Measurements from ENCODE around the gene ESD.

Gene ESD

DNA sequence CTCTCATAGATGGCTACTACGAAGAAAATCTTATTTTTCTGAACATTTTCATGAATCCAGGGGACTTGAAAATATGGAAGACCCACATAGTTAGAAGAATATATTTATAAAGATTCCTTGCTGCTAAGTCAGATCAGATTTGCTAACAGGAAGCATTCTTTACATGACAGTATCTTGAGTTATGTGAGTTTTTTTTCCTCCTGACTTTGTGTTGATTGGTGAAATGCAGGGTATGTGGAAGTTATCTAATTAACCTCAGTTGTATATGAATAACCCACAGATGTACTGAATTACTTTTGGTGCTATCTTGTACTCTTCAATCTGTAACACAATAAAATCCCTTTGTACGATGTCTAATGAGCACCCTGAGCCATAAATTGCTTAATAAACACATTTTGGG, 53.8 kb downstream of the ESD start:
- TF ChIP-seq ZBTB1 (tag by site-specific recombination; IDR thresholded peaks at IDR 0.05) (no peak), ZFP3 (tag by site-specific recombination; IDR thresholded peaks at IDR 0.05; ENCODE audit: low read depth) (no peak), ZNF610 (tag by site-specific recombination; IDR thresholded peaks at IDR 0.05; ENCODE audit: borderline replicate concordance) (no peak), ZNF155 (tag by site-specific recombination; IDR thresholded peaks at IDR 0.05) (no peak), SCRT1 (tag by site-specific recombination; IDR thresholded peaks at IDR 0.05; ENCODE audit: borderline replicate concordance) (no peak), ZNF169 (tag by site-specific recombination; IDR thresholded peaks at IDR 0.05) (no peak), HOXA7 (CRISPR knock-in tag; IDR thresholded peaks at IDR 0.05; ENCODE audit: borderline replicate concordance) (no peak), ZSCAN23 (tag by site-specific recombination; IDR thresholded peaks at IDR 0.05) (no peak), ZNF121 (tag by site-specific recombination; IDR thresholded peaks at IDR 0.05) (no peak), ZNF548 (tag by site-specific recombination; IDR thresholded peaks at IDR 0.05) (no peak), GLI2 (tag by site-specific recombination; IDR thresholded peaks at IDR 0.05; ENCODE audit: borderline replicate concordance, low read depth) (no peak), MYNN (tag by site-specific recombination; IDR thresholded peaks at IDR 0.05; ENCODE audit: borderline replicate concordance) (no peak), ZNF114 (tag by site-specific recombination; IDR thresholded peaks at IDR 0.05) (no peak), FEZF1 (tag by site-specific recombination; IDR thresholded peaks at IDR 0.05) (no peak), ZFP69B (tag by site-specific recombination; IDR thresholded peaks at IDR 0.05) (no peak), ZNF350 (tag by site-specific recombination; IDR thresholded peaks at IDR 0.05) (no peak), ZNF248 (tag by site-specific recombination; IDR thresholded peaks at IDR 0.05) (no peak), ZNF266 (tag by site-specific recombination; IDR thresholded peaks at IDR 0.05; ENCODE audit: low read depth) (no peak)
- TF ChIP-seq, protein P1, sequence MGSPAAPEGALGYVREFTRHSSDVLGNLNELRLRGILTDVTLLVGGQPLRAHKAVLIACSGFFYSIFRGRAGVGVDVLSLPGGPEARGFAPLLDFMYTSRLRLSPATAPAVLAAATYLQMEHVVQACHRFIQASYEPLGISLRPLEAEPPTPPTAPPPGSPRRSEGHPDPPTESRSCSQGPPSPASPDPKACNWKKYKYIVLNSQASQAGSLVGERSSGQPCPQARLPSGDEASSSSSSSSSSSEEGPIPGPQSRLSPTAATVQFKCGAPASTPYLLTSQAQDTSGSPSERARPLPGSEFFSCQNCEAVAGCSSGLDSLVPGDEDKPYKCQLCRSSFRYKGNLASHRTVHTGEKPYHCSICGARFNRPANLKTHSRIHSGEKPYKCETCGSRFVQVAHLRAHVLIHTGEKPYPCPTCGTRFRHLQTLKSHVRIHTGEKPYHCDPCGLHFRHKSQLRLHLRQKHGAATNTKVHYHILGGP (tag by site-specific recombination; IDR thresholded peaks at IDR 0.05), result no peak
- Histone ChIP-seq H3K9me3 (ENCODE audit: control insufficient read depth, insufficient read depth, low read depth, low read length) (no peaks in the 10 kb centered on the region), H3K36me3 (ENCODE audit: control insufficient read depth in 2 of 2, insufficient read depth in 1 of 2, low read length in 2 of 2) (peaks cover 0 to 24% of the 10 kb centered on the region in 2 experiments; a peak in 2 of 3 replicates), H3K27ac (ENCODE audit: extremely low read depth, low read depth, low read length) (no peak overlapping the region), H3K4me1 (ENCODE audit: control insufficient read depth, insufficient read depth, low read length) (no peaks in the 10 kb centered on the region), H3K4me3 (ENCODE audit: low read depth, low read length) (no peak overlapping the region)
- CTCF ChIA-PET, result no interaction called here
- POLR2A ChIA-PET, result no interaction called here

DNA sequence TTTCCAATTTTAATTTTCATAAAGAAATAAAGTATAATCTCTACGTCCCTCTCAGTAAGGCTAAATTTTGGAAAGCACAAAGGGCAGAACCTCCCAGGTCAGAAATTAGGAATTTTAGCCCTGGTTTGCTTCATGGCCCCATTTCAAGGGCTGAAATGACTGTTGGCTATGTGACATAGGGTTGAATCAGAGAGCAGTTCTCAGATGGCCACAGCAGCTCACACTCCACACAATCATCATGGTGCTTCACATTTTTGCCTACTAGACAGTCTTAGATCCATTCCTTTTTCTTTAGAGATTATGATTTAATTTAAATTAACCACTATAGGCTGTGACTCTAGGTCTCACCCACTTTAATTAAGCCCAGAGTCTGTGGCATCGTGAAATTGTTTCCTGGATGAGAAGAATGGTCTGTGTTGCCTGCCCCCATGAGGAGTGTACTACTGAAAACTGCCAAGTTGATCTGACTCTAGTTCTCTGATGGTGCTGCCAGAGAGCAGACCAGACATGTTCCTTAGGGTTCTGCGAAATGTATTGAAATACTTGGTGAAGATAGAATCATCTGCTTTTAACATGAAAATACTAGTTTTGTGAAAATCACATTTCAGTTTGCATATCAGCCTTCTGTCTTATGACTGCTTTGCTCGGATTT, 57.4 kb downstream of the ESD start:
- Histone ChIP-seq H3K4me1 (ENCODE audit: control insufficient read depth, insufficient read depth, low read length) (no peaks in the 10 kb centered on the region), H3K36me3 (ENCODE audit: control insufficient read depth in 2 of 2, insufficient read depth in 1 of 2, low read length in 2 of 2) (peaks cover 0 to 19% of the 10 kb centered on the region in 2 experiments; a peak in 1 of 3 replicates), H3K9me3 (ENCODE audit: control insufficient read depth, insufficient read depth, low read depth, low read length) (no peaks in the 10 kb centered on the region), H3K4me3 (ENCODE audit: low read depth, low read length) (no peak overlapping the region), H3K27ac (ENCODE audit: extremely low read depth, low read depth, low read length) (no peak overlapping the region)
- ChIA-PET CTCF (no interaction called here), POLR2A (no interaction called here)
- TF ChIP-seq ZNF600 (tag by site-specific recombination; IDR thresholded peaks at IDR 0.05), result no peak
- TF ChIP-seq ZNF311 (tag by site-specific recombination; IDR thresholded peaks at IDR 0.05; ENCODE audit: borderline replicate concordance), result no peak
- TF ChIP-seq, protein P2, sequence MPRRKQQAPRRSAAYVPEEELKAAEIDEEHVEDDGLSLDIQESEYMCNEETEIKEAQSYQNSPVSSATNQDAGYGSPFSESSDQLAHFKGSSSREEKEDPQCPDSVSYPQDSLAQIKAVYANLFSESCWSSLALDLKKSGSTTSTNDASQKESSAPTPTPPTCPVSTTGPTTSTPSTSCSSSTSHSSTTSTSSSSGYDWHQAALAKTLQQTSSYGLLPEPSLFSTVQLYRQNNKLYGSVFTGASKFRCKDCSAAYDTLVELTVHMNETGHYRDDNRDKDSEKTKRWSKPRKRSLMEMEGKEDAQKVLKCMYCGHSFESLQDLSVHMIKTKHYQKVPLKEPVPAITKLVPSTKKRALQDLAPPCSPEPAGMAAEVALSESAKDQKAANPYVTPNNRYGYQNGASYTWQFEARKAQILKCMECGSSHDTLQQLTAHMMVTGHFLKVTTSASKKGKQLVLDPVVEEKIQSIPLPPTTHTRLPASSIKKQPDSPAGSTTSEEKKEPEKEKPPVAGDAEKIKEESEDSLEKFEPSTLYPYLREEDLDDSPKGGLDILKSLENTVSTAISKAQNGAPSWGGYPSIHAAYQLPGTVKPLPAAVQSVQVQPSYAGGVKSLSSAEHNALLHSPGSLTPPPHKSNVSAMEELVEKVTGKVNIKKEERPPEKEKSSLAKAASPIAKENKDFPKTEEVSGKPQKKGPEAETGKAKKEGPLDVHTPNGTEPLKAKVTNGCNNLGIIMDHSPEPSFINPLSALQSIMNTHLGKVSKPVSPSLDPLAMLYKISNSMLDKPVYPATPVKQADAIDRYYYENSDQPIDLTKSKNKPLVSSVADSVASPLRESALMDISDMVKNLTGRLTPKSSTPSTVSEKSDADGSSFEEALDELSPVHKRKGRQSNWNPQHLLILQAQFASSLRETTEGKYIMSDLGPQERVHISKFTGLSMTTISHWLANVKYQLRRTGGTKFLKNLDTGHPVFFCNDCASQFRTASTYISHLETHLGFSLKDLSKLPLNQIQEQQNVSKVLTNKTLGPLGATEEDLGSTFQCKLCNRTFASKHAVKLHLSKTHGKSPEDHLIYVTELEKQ (tag by site-specific recombination; IDR thresholded peaks at IDR 0.05; ENCODE audit: borderline replicate concordance), result no peak
- TF ChIP-seq, protein P3, sequence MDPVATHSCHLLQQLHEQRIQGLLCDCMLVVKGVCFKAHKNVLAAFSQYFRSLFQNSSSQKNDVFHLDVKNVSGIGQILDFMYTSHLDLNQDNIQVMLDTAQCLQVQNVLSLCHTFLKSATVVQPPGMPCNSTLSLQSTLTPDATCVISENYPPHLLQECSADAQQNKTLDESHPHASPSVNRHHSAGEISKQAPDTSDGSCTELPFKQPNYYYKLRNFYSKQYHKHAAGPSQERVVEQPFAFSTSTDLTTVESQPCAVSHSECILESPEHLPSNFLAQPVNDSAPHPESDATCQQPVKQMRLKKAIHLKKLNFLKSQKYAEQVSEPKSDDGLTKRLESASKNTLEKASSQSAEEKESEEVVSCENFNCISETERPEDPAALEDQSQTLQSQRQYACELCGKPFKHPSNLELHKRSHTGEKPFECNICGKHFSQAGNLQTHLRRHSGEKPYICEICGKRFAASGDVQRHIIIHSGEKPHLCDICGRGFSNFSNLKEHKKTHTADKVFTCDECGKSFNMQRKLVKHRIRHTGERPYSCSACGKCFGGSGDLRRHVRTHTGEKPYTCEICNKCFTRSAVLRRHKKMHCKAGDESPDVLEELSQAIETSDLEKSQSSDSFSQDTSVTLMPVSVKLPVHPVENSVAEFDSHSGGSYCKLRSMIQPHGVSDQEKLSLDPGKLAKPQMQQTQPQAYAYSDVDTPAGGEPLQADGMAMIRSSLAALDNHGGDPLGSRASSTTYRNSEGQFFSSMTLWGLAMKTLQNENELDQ (tag by site-specific recombination; IDR thresholded peaks at IDR 0.05; ENCODE audit: low read depth), result no peak

Measured in HEK293 (cell line).